Neural crest cell (in vitro differentiated cells): ENCODE measurements around the gene MCC. TPM values are rescaled to one million over a fixed set of nuclear protein-coding genes. Genes with fewer than 3 reads are reported as not detected.
A peak's percentile ranks its signal among the peaks of the same experiment; 100 is the strongest.

Experiments used
- DNase-seq: peaks from one replicate; pipeline ENCODE4 v3.0.0; 2021; ENCODE audit warnings: low read depth, mixed read lengths, low spot score
- H3K27ac Mint-ChIP-seq: one replicate; pipeline ENCODE4 v1.8.0; 2021; ENCODE audit warnings: mild to moderate bottlenecking, mixed read lengths; ENCODE audit not compliant: unreplicated experiment
- H3K27me3 Mint-ChIP-seq: 2 replicates; pipeline ENCODE4 v1.8.0; 2021; ENCODE audit warnings: low read depth, mild to moderate bottlenecking, mixed read lengths
- H3K36me3 Mint-ChIP-seq: 2 replicates; pipeline ENCODE4 v1.8.0; 2021; ENCODE audit warnings: low read depth, mild to moderate bottlenecking, mixed read lengths
- H3K4me1 Mint-ChIP-seq: 2 replicates; pipeline ENCODE4 v1.8.0; 2021; ENCODE audit warnings: mixed read lengths
- H3K4me3 Mint-ChIP-seq: one replicate; pipeline ENCODE4 v1.8.0; 2021; ENCODE audit warnings: mild to moderate bottlenecking, mixed read lengths
- H3K9me3 Mint-ChIP-seq: 2 replicates; pipeline ENCODE4 v1.8.0; 2021; ENCODE audit warnings: mixed read lengths
- CTCF ChIP-seq: fragments of 200-600 bp; sonication (generic); conservative IDR thresholded peaks from 2 replicates; pipeline ENCODE4 v1.5.0; 2021; ENCODE audit warnings: antibody characterized with exemption, mild to moderate bottlenecking
- total RNA-seq: library from RNA; stranded (reverse); gene quantifications from 2 replicates; pipeline ENCODE4 v1.2.1, GENCODE V29; 2021

The MCC gene
- total RNA-seq, 1 donor from 2014 or later: 10.8 TPM

GRCh38 chr5:113505181-113505580 is 16.9 kb upstream of the MCC start:
- peaks cover 24% of the 10 kb centered on the region for H3K27me3 Mint-ChIP-seq

GRCh38 chr5:113503146-113503545 is 14.9 kb upstream of the MCC start:
- no peak for TF ChIP-seq CTCF

More at GRCh38 chr5:113505181-113505580, 16.9 kb upstream of the MCC start:
- Mint-ChIP-seq H3K27ac (no peak overlapping the region), H3K4me3 (no peak overlapping the region), H3K4me1 (no peaks in the 10 kb centered on the region), H3K9me3 (peaks cover 3% of the 10 kb centered on the region), H3K36me3 (no peaks in the 10 kb centered on the region)
- DNase-seq: no peak
- no peak for TF ChIP-seq CTCF

GRCh38 chr5:113502073-113502472 is 13.8 kb upstream of the MCC start:
- Mint-ChIP-seq H3K4me3 (no peak overlapping the region), H3K9me3 (peaks cover 6% of the 10 kb centered on the region), H3K27me3 (peaks cover 13% of the 10 kb centered on the region), H3K36me3 (no peaks in the 10 kb centered on the region), H3K27ac (no peak overlapping the region), H3K4me1 (no peaks in the 10 kb centered on the region)
- DNase-seq: no peak
- TF ChIP-seq CTCF: no peak

More at GRCh38 chr5:113503146-113503545, 14.9 kb upstream of the MCC start:
- no peaks in the 10 kb centered on the region for H3K36me3 Mint-ChIP-seq
- H3K27ac Mint-ChIP-seq: no peak overlapping the region
- DNase-seq: no peak
- no peak overlapping the region for H3K4me3 Mint-ChIP-seq
- peaks cover 6% of the 10 kb centered on the region for H3K9me3 Mint-ChIP-seq
- no peaks in the 10 kb centered on the region for H3K4me1 Mint-ChIP-seq
- peaks cover 14% of the 10 kb centered on the region for H3K27me3 Mint-ChIP-seq

DNA sequence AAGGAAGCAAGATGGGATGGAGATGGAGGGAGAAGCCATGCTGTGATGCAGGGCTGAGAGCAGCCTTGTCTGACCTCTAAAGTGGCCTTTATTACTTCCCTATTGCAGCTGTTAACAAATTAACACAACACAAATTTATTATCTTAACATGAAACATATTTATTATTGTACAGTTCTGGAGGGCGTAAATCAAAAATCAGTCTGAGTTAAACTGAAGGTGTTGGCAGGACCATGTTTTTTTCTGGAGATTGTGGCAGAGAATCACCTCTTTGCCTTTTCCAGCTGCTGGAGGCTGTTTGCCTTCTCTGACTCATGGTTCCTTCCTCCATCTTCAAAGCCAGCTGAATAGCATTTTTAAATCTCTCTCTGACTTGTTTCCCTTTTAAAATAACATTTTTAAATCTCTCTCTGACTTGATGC is 7.2 kb upstream of the MCC start:
- no peak overlapping the region for H3K4me3 Mint-ChIP-seq
- H3K27ac Mint-ChIP-seq: no peak overlapping the region

DNA sequence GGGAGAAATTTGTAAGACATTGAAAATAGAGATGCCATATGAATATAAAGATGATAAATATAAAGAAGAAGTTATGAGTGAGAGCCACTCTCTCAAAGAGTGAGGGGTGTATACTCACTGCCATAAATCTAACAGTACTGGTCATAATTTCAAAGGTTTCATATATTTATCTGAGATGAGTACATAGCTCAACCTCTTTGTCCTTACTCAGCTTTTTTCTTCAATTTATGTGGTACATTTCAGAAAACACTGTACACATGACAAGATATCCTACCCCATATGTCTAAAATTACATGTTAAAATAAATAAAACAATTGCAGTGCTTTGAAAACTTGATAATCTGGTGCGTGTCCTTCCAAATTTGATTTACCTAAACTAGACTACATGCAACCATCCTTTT is 5.2 kb upstream of the MCC start:
- H3K27me3 Mint-ChIP-seq: peaks cover 33% of the 10 kb centered on the region
- peak overlapping the region; percentile 15 for H3K4me3 Mint-ChIP-seq
- no peaks in the 10 kb centered on the region for H3K4me1 Mint-ChIP-seq
- H3K9me3 Mint-ChIP-seq: peaks cover 17% of the 10 kb centered on the region
- peaks cover 2% of the 10 kb centered on the region for H3K36me3 Mint-ChIP-seq
- H3K27ac Mint-ChIP-seq: no peak overlapping the region
- no peak for DNase-seq
- no peak for TF ChIP-seq CTCF

More for the DNA sequence above, 7.2 kb upstream of the MCC start:
- Mint-ChIP-seq H3K4me1 (no peaks in the 10 kb centered on the region), H3K9me3 (peaks cover 16% of the 10 kb centered on the region), H3K27me3 (peaks cover 30% of the 10 kb centered on the region), H3K36me3 (peaks cover 2% of the 10 kb centered on the region)
- DNase-seq: no peak
- TF ChIP-seq CTCF: no peak

GRCh38 chr5:113491022-113491421 is 2.8 kb upstream of the MCC start:
- H3K36me3 Mint-ChIP-seq: peaks cover 6% of the 10 kb centered on the region
- no peak for DNase-seq
- no peak overlapping the region for H3K27ac Mint-ChIP-seq
- H3K9me3 Mint-ChIP-seq: peaks cover 17% of the 10 kb centered on the region
- H3K4me1 Mint-ChIP-seq: peaks cover 6% of the 10 kb centered on the region
- TF ChIP-seq CTCF: no peak
- no peak overlapping the region for H3K4me3 Mint-ChIP-seq
- H3K27me3 Mint-ChIP-seq: peaks cover 37% of the 10 kb centered on the region
